Bone marrow (tissue), 2 donors: ENCODE results near the gene C2CD2.

Experiments
- DNase-seq, 2 donors: peaks; one replicate each; lab custom pipeline; 2025; lab: John Stamatoyannopoulos, UW

The C2CD2 gene

DNA sequence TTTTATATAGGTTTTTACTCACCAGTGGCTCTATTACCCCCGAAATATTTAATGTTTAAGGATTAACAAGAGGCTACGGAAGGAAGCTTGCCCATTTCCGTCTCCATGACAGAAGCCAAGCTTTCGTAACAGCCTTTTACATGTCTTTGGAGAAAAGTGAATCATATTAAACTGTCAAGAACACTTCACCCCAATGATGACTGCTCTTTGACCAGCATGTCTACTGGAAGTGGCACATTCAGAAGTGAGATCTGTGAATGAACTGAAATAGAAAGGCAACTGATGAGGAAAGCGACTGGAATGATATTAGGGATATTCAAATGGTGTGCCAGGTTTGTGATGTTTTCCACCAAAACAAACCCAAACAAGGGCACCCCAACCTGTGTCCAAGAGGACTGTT, 66.2 kb downstream of the C2CD2 start:
- no peak for DNase-seq

DNA sequence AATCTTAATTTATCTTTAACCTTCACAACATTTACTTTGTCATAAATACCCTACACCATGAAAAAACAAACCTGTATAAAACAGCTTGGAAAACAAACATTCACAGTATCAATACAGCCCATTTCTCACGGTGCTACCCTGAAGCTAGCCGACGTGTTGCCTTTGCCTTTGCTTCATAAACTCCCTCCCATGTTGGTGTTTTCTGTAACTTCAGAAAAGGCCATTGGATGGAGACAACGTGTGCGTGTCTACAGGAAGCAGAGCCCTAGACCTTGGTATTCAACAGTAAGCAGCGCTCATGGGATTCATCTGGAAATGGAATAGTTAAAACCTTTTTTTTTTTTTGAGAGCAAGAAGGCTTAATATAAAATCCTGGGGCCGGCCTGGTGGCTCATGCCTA, 67.5 kb downstream of the C2CD2 start:
- DNase-seq = no peak

DNA sequence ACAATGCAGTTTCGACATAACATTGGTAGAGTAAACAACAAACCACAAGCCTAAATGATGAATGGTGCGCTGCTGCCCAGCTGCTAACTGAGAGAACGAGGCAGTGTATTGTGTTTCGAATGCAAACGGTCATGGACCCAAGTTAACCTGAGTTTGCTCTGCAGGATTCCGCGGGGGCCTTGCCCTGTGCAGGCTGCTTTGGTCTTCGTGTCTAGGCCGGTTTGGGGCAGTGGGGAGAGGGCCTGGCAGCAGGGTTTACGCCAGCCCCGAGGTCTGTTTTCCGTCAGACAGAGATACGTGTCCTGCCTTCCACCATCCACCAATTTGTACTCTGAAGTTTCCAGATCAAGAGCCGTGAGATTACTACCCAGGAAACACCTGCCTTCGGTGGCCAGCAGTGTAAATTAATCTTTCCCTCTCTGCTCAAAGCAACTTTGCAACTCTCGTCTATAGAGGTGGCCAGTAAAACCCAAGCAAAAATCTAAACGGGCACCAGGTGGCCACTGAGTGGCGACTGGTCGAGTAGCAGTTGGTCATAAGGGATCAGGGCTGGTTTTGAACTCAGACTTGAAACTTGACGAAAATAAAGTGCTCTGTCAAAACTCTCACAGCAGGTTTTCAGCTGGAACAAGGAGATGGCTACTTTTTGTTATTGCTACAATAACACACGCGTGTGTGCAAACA, 68.3 kb downstream of the C2CD2 start:
- no peak for DNase-seq

DNA sequence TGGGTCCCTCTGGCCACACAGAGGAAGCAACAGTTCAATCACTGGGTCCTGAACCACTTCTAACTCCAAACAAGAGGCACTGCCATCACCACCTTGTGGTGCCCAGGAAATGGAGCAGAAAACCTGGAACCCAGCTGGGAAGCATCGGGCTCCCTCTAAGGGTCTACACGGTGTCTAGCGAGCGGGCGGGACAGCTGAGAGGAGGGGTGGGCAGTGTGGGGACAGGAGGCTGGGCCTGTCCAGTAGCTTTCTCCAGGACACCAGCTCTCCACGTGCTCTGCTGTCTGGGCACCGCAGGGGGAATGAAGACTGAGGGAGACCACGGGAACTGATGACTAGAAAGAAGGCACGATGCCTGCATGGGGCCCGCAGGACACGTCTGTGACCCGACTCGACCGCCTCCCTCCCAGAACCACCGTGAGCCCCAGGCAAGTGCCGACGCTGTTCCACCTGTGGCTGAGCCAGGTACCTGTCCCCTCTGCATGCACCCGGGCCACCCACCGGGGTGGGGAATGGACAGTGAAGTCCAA, 69.3 kb downstream of the C2CD2 start:
- DNase-seq = no peak

DNA sequence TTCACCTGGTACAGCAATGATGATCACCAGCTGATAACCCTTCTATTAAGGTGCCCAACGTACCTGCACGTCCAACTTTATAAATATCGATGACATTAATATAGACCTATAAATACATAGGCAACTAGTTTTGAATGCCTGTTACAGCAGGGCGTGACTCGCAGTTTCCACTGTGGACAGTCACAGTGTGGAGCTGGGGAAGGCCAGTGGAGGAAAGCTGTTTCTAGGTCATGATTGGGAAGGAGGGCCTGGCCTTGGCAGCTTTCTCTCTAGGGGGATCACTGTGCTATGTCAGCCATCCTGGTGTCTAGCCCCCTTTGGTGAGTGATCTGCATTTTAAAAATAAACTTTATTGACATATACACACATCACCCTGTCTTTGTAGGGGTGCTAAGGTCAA, 70.2 kb downstream of the C2CD2 start:
- DNase-seq = no peak

DNA sequence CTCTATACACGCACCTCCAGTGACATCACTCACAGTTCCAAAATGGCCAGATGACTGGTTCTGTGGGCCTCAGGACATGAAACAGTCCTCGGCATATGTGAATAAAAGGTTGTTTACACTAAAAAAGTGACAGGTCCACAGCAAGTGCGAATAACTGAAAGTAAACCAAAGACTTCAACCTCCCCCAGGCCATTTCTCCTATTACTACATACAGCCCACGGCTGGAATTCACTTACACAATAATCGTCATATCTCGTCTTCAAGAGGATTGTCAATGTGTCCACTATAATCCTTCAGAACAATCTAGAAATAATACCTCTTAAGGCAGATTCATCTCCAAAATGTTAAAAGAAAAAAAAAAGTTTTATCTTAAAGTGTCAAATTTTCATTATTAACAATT, 72.8 kb downstream of the C2CD2 start:
- DNase-seq = no peak

DNA sequence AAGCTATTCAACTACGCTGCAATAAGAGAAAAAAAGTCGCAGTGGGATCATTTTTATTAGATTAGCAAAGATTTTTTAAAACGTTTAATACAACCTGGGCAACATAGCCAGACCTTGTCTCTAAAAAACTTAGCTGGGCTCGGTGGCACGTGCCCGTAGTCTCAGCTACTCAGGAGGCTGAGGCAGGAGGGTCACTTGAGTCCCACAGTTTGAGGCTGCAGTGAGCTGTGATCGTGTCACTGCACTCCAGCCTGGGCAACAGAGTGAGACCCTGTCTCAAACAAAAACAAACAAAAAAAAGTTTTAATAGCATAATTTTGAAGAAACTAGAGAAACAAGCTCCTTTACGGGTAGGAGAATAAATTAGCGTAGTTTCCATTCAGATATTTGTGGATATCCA, 73.7 kb downstream of the C2CD2 start:
- DNase-seq = no peak

DNA sequence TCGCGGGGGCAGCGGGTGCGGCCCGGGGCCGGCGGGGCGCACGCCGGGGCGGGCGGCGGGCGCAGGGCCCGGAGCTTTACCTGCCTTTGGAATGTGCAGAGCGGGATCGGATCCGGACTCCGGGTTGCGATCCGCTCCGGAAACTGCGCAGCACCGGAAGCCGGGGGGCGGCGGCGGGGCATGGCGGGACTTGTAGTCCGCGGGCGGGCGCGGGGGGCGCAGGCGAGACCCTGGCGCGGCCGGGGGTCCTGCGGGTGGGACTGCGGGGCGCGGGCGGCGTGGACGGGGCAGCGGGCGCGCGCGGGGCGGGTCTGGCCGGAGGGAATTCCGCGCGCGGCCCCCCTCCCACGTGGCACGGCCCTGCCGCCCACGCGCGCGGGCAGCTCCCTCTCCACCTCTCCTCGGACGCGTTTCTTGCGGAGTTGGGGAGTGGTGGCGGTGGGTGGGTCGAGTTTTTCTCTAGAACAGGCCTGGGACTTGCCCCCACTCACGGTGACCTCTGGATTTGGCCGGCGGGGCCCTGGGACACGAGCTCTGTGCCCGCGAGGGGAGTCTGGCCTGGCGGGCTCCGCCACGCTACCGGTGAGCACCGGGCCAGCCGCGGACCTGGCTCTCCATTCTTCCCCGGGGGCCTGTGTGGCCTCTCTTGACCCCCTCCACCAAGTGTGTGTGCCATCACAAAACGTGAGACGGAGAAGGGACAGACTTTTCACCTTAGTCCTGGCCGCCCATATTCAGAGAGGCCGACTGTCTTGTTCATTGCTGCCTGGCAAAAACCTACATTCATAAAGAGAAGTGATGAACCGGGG, 74.4 kb downstream of the C2CD2 start, which contains the start of gene PRDM15:
TSS of gene PRDM15 (minus strand) at position 155 of the 809 bp plus-strand sequence. CDS start 18,981 bp downstream, outside the sequence.
- peak; percentile 27 to 45 for DNase-seq

DNA sequence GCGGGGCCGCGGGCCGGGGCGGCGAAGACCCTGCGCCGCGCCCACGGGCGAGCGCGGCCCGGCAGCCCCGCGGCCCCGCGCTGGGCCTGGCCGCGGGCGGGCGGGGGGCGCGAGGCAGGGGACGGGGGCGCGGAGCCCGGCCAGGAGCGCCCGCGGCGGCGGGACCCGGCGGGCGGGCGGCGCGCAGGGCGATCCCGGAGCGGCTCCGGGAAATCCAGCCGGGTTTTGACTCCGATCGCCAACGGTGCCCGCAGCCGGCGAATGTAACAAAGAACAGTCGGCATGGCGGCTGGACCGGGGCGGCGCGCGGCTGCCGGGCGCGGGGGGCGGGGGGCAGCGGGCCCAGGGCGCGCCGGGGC, 75.0 kb downstream of the C2CD2 start:
- DNase-seq = peak in 1 of 2 donors; percentile 45

DNA sequence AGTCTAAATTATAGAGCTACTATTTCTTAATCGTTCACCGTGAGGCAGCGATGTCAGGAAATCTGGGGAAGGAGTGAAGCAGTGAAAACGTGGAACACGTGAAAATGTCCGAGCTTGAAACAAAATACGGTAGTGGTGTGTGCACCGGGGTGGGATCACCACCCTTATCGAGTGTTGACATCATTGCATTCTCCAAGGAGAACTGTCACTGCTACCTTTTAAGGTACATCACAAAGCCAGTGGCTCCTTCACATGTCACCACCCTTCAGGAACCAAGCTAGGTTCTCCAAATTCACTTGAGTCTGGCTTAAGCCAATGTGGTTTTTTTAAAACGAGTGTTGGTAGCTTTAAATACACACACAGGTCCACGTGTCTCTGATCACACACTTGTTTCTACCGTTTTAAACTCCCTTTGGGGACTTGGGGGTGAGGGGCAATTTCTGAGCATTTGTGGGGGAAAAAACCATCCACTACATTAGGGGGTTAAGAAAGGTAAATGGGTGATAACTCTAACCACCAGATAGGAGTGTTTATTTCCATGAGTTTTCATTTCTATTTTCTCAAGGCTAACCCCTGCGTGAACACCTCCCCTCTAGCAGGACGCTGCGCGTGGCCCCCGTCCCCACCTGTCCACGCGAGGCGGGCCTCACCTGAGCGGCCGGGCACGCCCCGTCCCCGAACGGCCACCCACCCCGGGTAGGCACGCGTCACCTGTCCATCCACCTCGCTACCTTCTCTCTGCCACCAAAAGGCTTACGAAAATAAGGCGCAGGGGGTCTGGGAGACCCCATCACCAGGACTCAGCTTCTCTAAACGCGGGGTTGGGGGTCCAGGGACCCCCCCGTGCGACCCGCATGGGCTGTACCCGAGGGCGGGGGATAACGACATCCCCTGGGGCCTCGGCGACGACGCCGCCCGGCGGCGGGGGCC, 75.7 kb downstream of the C2CD2 start:
- no peak for DNase-seq

DNA sequence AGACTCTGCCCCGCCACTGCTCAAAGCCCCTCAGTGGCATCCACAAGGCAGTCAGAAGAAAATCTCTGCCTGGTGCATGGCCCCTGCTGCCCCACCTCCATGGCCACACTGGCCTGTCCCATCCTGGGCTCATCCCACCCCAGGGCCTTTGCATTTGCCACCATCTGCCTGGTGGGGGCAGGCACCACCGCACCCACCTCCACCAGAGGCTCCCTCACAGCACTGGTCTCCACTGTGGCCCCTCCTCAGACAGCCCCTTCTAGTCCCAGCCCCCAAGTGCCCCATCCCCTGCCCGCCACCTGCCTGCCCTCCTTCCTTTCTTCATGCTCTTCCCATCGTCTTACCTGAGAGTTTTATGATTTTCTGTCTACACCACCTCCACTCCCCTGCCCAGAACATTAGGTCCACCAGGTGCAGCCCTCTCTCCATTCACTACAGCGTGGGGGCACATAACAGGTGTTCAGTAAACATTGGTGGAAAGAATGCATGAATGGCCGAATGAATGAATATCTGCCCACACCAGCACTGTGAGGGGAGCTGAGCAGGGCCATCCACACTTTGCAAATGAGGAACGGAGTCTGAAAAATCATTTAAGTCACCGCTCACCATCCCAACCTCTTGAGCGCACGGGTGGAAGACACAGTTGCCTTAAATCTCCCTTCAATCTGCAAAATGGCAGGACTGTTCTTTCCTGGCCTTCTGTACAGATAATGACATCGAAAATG, 76.7 kb downstream of the C2CD2 start:
- no peak for DNase-seq

DNA sequence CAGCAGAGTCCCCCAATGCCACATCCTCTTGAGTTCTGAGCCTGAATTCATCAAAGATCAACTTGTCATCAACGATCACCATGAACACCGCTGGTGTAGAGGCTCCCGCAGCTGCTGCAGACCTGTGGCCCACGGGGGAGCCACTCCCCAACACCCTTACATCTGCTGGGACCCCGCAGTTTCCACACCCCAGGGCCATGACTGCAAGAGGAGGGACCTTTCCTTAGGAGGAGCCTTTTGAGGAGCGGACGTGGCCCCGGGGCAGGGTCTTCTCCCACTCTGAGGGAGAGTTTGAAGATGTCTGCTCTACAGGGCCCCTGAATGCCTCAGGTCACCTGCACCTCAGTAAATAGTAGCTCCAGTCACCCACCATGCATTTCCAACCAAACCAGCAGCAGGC, 77.4 kb downstream of the C2CD2 start:
- DNase-seq = no peak

DNA sequence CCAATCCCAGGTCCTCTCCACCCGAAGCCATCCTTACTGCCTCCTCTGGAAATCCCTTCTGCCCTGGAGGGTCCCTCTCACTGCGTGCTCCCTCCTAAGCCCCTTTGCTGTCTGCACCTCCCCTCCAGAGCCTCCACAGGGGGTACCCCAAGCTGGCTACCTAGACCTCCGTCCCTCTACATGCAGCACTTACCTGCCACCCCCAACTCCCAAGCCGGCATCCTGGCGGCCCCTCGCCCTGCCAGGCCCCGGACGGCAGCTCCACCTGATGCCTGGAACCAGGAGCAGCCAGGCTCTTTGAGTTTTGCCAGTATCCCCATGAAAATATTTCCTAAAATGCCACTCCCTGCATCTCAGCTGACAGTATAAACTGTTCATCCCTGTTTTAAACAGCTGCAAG, 78.7 kb downstream of the C2CD2 start:
- DNase-seq = no peak

DNA sequence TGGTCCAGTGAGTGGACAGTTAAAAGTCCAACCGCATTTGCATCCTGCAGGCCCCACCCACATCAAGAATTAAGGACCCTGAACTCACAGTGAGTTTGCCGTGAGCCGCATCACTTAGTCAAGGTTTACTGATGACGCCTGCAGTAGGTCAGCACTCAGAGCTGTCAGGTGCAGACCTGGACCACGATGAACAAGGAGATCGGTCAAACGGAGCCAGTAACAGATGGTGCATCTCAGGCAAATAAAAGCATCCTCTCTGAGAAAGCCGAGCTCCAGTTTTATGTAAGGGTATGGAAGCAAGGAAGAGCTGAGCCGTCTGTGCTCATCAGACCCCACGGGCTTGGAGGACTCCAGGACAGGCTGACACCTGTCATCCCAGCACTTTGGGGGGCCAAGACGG, 79.2 kb downstream of the C2CD2 start:
- no peak for DNase-seq

DNA sequence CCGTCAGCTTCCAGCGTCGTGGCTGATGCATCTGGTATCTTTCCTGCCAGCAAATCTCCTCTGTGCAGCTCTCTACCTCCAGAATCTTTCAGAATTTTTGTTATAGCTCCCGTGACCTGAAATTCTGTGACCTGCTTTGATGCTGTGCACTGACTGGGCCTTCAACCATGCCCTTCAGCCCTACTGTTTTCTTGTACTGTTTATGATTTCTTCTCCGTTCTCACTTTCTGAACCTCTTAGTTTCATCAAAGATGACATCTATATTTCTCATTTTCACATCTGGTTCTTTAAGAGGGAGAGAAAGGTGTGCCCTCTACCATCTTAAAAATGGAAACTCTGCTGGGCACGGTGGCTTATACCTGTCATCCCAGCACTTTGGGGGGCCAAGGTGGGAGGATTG, 80.4 kb downstream of the C2CD2 start:
- no peak for DNase-seq

DNA sequence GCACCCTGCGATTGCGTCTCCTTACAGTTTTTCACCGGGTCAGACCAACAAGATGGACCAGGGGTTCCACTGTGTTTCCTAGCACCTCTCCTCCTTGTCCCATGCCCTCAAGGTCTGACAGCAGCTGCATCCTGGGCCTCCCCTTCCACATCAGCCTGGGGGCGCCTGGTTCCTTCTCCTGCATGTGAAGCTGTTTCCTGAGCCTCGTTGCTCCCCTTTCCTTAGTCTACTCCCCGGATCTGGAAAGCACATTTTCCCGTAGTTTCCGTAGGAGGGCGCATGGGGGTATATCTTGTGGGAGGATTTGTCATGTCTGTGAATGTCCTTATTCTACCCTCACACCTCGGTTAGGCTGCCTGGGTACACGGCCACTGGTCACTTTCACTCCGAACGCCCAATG, 80.8 kb downstream of the C2CD2 start:
- DNase-seq = no peak

DNA sequence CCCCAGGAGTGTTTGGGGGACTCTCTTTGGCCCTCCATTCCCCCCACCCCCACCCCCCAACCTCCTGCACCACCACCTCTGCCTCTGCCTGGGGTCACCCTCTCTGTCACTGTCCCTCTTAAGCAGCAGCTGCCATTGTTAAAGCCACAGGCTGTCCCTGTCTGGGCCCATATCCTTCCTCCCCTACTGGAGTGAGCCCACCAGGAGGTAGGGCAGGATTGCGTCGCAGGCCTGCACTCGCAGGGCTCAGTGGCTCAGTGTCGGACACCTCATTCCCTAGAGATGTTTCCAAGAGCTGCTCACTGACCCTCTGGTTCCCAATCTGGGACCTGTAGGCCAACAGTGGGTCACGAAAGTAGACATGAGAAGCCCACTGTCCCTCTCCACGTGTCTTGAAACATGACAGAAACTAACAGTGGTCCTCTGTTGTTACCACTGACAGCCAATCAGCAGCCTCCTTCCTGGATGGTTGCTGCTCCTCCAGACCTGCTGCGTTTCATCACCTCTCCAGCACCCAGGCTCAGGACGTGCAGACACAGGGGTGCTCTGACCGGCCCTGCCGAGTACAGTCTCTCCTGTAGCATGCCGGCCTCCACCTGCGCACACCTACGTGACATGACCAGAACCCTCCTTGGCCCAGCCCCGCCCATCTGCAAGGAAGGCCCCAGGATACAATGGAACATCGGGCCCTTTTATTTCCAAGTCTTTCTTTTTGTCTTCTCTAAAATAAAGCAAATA, 82.4 kb downstream of the C2CD2 start:
- no peak for DNase-seq

DNA sequence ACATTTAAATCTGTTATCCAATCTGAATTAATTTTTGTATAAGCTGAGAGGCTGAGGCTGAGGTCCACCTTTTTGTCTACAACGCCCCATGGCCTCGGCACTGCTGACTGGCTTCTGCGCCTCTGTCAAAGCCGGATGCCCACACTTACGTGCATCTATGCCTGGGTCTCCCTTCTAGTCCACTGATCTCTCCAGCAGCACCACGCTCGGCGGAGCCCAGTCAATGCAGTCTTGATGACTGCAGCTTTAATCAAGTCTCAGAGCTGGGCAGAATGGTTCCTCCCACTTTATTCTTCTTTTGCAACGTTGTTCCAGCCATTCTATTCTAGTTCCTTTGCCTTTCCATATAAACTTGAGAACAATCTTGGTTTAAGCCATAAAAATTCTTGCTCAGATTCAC, 84.0 kb downstream of the C2CD2 start:
- no peak for DNase-seq

DNA sequence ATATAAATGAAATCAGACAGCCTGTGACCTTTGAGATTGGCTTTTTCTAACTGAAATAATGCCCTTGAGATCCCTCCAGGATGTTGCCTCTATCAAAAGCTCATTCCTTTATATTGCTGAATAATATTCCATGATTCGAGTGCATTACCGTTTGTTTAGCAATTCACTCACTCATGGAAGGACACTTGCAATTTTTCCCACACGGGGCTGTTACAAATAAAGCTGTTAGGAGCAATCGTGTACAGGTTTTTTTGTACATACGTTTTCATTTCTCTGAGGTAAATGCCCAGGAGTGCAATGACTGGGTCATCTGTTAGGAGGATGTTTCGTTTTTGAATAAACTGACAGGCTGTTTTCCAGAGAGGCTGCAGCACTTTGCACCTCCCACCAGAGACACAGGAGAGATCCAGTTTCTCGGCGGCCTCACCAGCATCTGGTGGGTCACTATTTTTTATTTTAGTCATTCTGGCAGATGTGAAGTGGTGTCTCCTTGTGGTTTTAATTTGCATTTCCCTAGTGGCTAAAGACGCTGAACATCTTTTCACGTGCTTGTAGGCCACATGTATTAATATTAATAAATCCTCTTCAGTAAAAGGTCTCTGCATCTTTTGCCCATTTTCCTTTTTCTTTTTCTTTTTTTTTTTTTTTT, 85.6 kb downstream of the C2CD2 start:
- no peak for DNase-seq

DNA sequence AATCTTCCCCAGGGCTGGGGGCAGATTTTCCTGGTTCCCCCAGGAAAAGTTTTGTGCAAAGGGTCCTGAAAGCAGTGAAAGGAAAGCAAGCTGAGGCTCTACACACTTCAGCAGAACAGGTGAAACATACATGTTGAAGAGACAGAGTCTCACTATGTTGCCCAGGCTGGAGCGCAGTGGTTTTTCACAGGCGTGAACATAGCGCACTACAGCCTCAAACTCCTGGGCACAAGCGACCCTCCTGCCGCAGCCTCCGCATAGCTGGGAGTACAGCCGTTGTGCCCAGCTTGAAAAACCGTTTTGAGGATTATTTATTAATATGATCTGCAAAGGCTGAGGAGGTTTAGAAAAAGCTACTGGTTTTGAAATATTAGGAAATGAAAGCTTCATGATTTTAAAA, 86.5 kb downstream of the C2CD2 start:
- no peak for DNase-seq
